Measurements from ENCODE around the gene GRIK1. TPM values are rescaled to one million over a fixed set of nuclear protein-coding genes. Genes with fewer than 3 reads are reported as not detected.

Gene GRIK1
- total RNA-seq, 1 experiment from 2014 or later, result 0.09 TPM

- Mint-ChIP-seq H3K4me3 (no peak overlapping the region), H3K27ac (no peak overlapping the region), H3K4me1 (peaks cover 27% of the 10 kb centered on the region), H3K9me3 (no peaks in the 10 kb centered on the region), H3K27me3 (ENCODE audit: low read depth) (no peaks in the 10 kb centered on the region), H3K36me3 (no peaks in the 10 kb centered on the region)
- ChIA-PET CTCF (no interaction called here), POLR2A (no interaction called here)
- no peak for DNase-seq (ENCODE audit: low spot score)
- no peak for TF ChIP-seq ZNF512 (CRISPR knock-in tag; IDR thresholded peaks at IDR 0.05; ENCODE audit: borderline replicate concordance)
- TF ChIP-seq ZMAT4 (CRISPR knock-in tag; IDR thresholded peaks at IDR 0.05), result no peak
- no peak for TF ChIP-seq ATF3 (CRISPR knock-in tag; conservative IDR thresholded peaks at IDR 0.05)
- no peak for TF ChIP-seq ATF6 (CRISPR knock-in tag; IDR thresholded peaks at IDR 0.05)
- TF ChIP-seq E2F5 (CRISPR knock-in tag; IDR thresholded peaks at IDR 0.05), result no peak
- ATAC-seq, result no peak
Measured at GRCh38 chr21:29812947-29813346, 126.8 kb downstream of the GRIK1 start.

- DNase-seq (ENCODE audit: low spot score) (no peak), ATAC-seq (no peak)
- Mint-ChIP-seq H3K4me1 (peaks cover 27% of the 10 kb centered on the region), H3K9me3 (no peaks in the 10 kb centered on the region), H3K27me3 (ENCODE audit: low read depth) (no peaks in the 10 kb centered on the region), H3K4me3 (no peak overlapping the region), H3K36me3 (no peaks in the 10 kb centered on the region), H3K27ac (no peak overlapping the region)
- TF ChIP-seq IRF2 (CRISPR knock-in tag; IDR thresholded peaks at IDR 0.05; ENCODE audit: borderline replicate concordance, low read depth) (no peak), MLX (CRISPR knock-in tag; IDR thresholded peaks at IDR 0.05) (no peak), EMX1 (CRISPR knock-in tag; IDR thresholded peaks at IDR 0.05) (no peak), AR (CRISPR knock-in tag; IDR thresholded peaks at IDR 0.05) (no peak), SMAD3 (CRISPR knock-in tag; IDR thresholded peaks at IDR 0.05; ENCODE audit: borderline replicate concordance) (no peak), SP1 (CRISPR knock-in tag; conservative IDR thresholded peaks at IDR 0.05) (no peak), ETV6 (CRISPR knock-in tag; IDR thresholded peaks at IDR 0.05) (no peak), NR2C2 (CRISPR knock-in tag; IDR thresholded peaks at IDR 0.05) (no peak)
- ChIA-PET POLR2A (no interaction called here), CTCF (no interaction called here)
Measured at GRCh38 chr21:29810871-29811270, 128.9 kb downstream of the GRIK1 start.

GRCh38 chr21:29808153-29808552 is 131.6 kb downstream of the GRIK1 start:
- no peaks in the 10 kb centered on the region for H3K36me3 Mint-ChIP-seq
- H3K27ac Mint-ChIP-seq, result no peak overlapping the region
- POLR2A ChIA-PET, result no interaction called here
- no peak overlapping the region for H3K4me3 Mint-ChIP-seq
- CTCF ChIA-PET, result no interaction called here
- TF ChIP-seq ARID4B (CRISPR knock-in tag; IDR thresholded peaks at IDR 0.05; ENCODE audit: borderline replicate concordance) (no peak), ZSCAN18 (CRISPR knock-in tag; IDR thresholded peaks at IDR 0.05) (no peak)
- H3K27me3 Mint-ChIP-seq (ENCODE audit: low read depth), result no peaks in the 10 kb centered on the region
- DNase-seq (ENCODE audit: low spot score) (no peak), ATAC-seq (no peak)
- H3K9me3 Mint-ChIP-seq, result no peaks in the 10 kb centered on the region
- H3K4me1 Mint-ChIP-seq, result peaks cover 18% of the 10 kb centered on the region
